Coronary artery (tissue), 2 donors: Measurements from ENCODE around the gene SDR9C7.
"Not testable (repeated sequence)": the region's sequence is repeated elsewhere in the genome, so short reads cannot be mapped to it uniquely, and the experiment has no call there.

Source experiments
- DNase-seq: peaks from one replicate; pipeline ENCODE4 v3.0.0-alpha.2; 2017; ENCODE audit warnings: low spot score
- H3K27ac ChIP-seq, 2 donors: fragments of 200-600 bp; sonication (generic); one replicate each; pipeline ENCODE4 v1.5.1; 2016 to 2019
- H3K4me3 ChIP-seq: fragments of 200-600 bp; sonication (generic); 2 replicates; pipeline ENCODE4 v1.5.1; 2016; ENCODE audit warnings: mild to moderate bottlenecking, moderate library complexity
- TF ChIP-seq, protein P1 (sequence below): fragments of 200-600 bp; sonication (generic); IDR thresholded peaks from one replicate; pipeline ENCODE4 v1.5.1; 2019; ENCODE audit warnings: antibody characterized with exemption

The SDR9C7 gene

DNA sequence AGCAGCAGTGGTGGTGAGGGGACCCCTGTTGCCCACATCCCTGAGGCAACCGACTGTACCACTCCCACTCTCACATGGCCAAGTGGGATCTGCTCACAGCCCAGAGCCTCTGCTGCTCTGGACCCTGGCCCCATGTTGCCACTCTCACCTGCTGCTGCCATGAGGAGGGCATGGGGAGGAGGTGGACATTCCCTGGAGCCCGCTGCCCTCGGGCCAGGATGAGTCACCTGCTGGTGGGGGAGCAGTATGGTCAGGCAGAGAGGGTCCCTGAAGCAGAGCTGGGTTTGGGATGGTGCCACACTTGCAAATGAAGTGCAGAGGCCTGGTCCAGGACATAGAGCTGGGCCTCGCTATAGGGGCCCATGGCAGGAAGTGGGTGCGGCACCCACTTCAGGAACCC, 26.1 kb downstream of the SDR9C7 start:
- DNase-seq: no peak
- H3K4me3 ChIP-seq: no peak overlapping the region
- H3K27ac ChIP-seq: no peak overlapping the region
- TF ChIP-seq, protein P1, sequence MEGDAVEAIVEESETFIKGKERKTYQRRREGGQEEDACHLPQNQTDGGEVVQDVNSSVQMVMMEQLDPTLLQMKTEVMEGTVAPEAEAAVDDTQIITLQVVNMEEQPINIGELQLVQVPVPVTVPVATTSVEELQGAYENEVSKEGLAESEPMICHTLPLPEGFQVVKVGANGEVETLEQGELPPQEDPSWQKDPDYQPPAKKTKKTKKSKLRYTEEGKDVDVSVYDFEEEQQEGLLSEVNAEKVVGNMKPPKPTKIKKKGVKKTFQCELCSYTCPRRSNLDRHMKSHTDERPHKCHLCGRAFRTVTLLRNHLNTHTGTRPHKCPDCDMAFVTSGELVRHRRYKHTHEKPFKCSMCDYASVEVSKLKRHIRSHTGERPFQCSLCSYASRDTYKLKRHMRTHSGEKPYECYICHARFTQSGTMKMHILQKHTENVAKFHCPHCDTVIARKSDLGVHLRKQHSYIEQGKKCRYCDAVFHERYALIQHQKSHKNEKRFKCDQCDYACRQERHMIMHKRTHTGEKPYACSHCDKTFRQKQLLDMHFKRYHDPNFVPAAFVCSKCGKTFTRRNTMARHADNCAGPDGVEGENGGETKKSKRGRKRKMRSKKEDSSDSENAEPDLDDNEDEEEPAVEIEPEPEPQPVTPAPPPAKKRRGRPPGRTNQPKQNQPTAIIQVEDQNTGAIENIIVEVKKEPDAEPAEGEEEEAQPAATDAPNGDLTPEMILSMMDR: no peak

DNA sequence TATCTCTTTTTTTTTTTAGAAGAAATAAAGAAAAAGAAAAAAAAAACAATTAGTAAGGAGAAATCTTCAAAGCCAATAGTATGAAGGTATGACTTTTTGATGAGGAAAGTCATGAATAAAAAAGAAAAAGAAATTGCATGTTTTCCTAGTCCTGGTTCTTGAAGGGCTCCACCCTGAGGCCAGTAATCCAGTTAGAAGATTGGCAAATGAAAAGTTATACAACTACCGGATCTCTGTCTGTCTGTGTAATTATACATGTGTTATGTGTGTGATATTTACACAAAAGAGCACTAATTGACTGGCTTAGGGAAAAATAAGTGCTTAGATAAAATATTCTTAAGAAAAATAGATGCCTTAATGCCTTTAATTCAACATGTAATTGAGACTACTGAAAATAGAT, 28.4 kb downstream of the SDR9C7 start:
- no peak overlapping the region for H3K27ac ChIP-seq
- no peak for DNase-seq
- H3K4me3 ChIP-seq: no peak overlapping the region
- TF ChIP-seq, protein P1: no peak

DNA sequence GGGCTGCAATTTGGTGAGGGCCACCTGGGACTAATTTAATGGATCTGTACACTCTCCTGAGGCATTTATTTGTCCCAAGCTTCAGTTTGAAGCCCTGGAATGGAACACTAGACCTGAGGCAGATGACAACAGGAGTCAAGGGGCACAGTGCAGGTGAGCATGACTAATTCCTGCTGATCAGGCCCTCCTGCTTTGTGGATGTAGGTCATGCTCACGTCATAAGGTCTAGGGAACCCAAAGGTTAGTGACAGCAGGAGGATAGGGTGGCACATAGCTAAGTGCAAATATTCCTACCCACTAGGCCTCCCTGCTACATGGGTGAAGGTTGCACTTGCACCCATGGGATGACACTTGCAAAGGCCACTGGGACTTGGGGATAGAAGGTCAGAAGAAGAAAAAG, 30.8 kb downstream of the SDR9C7 start:
- TF ChIP-seq, protein P1: no peak
- no peak for DNase-seq
- no peak overlapping the region for H3K27ac ChIP-seq
- no peak overlapping the region for H3K4me3 ChIP-seq

DNA sequence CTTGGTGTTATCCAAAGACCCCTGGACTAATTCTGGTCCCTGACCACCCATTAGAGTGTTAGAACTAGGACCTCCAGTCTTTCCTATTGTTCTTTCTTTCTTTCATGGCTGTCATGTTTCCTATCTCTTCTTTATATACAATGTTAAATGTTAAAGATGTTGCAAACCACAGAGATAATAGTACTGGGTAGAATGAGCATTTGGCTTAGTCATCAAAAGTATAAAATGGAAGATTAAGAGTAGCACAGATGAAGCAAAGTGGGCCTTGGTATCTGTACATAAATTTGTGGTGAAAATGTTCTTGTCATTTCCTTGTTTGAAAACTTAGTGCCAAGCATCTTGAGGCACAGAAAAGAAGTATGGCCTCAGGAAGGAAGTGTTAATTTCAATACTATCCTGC, 32.9 kb downstream of the SDR9C7 start:
- H3K4me3 ChIP-seq, H3K27ac ChIP-seq, DNase-seq: not testable (repeated sequence)

DNA sequence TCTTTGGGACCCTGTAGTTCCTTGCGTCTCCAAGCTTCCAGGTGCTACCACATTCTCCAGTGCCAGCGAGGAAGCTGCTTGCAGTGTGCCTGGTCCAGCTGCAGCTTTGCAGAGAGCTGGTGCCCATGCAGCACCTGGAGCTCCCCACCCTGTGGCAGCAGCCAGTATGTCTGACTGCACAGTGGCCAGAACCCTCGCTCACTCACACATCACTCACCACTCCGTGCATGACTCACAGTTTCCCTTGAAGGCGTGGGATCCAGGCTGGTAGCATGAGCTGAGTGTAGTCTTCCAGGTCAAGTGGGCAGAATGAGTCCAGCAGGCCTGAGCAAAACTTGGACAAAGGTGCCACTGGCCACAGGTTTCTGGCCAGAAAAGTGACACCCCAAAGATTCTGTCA, 33.6 kb downstream of the SDR9C7 start:
- H3K4me3 ChIP-seq: no peak overlapping the region
- no peak for DNase-seq
- no peak overlapping the region for H3K27ac ChIP-seq
- TF ChIP-seq, protein P1: no peak

DNA sequence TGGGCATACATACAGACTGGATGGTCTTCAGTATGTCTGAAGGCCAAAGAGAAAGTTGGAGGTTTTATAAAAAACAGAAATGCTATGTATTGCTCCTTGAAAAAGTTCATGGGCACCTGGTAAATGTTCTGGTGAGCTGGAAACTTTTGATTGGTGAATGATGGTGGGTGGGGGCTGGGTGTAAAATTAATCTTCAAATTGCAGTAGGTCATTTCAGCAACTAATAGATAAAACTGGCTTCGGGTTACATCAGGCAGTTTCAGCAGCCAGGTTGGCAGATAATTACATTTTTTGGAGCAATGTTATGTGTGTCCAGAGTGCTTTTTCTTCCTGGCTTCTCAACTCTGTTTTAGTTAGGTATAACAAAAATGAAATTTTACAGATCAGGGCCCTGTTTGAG, 35.3 kb downstream of the SDR9C7 start:
- TF ChIP-seq, protein P1: no peak
- DNase-seq: no peak
- Histone ChIP-seq H3K27ac (no peak overlapping the region), H3K4me3 (no peak overlapping the region)

DNA sequence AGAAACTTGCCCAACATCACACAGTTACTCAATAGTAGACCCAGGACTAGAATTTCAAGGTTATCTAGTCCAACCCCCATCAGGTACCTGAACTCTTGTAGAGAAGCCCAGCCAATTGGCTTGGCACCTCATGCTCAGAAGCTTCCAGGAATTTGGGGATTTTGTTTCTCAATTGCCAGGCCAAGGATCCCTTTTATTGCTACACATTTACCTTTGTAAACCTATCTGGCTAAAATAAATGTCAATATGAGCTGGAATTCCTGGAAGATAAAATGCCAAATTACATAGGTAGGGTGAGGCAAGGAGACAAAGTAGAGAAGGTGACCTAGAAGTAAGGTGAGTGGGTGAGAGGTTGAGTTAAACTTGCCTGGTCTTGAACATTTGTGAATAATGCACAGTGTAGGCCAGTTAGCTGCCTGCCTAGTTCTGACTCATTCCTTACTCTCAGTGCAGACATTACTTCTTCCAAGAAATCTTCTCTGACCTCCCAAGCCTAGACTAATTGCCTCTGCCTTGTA, 36.3 kb downstream of the SDR9C7 start:
- Histone ChIP-seq H3K27ac (no peak overlapping the region), H3K4me3 (no peak overlapping the region)
- DNase-seq: no peak
- TF ChIP-seq, protein P1: no peak

DNA sequence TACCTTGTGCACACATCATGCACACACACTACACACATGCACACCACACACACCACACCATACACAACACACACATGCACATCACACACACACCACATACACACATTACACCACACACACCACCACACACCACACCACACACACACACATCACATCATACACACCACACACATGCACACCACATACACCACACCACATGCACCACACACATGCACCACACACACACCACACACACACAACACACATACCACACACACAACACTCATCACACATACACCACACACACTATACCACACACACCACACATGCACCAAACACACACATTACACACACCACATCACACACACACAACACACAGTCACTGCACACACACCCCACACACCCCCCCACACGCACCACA, 38.1 kb downstream of the SDR9C7 start:
- TF ChIP-seq, protein P1: no peak
- DNase-seq: no peak
- no peak overlapping the region for H3K4me3 ChIP-seq
- no peak overlapping the region for H3K27ac ChIP-seq
